OCI-LY7 (cell line): Measurements from ENCODE around the gene BRPF3.

ENCODE experiments used
- EZH2phosphoT487 ChIP-seq: fragments of 200-600 bp; sonication (generic); IDR thresholded peaks from 2 replicates; pipeline ENCODE4 v1.6.1; 2018; ENCODE audit warnings: low read depth, borderline replicate concordance, mild to moderate bottlenecking, mixed run types, antibody characterized with exemption, low read length, moderate library complexity, mixed read lengths
- TF ChIP-seq, protein P1 (sequence below): fragments of 200-600 bp; sonication (generic); conservative IDR thresholded peaks from 2 replicates; pipeline ENCODE4 v1.5.1; 2014; ENCODE audit warnings: mild to moderate bottlenecking, antibody characterized with exemption, low read length, moderate library complexity, mixed read lengths

DNA sequence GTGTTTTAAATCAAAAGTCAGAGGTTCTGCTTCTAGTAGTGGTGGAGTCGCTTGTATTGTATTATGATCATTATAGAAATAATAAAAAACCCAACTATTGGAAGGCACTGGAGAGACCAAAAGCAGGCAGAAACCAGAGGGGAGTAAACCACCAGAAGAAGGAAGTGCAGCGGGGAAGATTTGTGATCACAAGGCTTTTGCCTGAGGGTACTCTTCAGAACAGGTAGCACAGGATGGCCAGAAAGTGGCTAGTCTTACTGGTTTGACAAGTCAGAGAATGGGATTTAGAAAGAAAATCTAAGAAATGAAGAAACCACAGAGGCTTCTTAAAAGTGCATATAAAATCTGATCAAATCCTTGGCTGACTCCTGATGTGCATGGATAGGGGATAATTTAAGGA lies 42.3 kb upstream of the BRPF3 start:
- TF ChIP-seq, protein P1, sequence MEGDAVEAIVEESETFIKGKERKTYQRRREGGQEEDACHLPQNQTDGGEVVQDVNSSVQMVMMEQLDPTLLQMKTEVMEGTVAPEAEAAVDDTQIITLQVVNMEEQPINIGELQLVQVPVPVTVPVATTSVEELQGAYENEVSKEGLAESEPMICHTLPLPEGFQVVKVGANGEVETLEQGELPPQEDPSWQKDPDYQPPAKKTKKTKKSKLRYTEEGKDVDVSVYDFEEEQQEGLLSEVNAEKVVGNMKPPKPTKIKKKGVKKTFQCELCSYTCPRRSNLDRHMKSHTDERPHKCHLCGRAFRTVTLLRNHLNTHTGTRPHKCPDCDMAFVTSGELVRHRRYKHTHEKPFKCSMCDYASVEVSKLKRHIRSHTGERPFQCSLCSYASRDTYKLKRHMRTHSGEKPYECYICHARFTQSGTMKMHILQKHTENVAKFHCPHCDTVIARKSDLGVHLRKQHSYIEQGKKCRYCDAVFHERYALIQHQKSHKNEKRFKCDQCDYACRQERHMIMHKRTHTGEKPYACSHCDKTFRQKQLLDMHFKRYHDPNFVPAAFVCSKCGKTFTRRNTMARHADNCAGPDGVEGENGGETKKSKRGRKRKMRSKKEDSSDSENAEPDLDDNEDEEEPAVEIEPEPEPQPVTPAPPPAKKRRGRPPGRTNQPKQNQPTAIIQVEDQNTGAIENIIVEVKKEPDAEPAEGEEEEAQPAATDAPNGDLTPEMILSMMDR = no peak
- TF ChIP-seq EZH2phosphoT487 = no peak
